ENCODE results near the gene SMAD2. TPM values are rescaled to one million over a fixed set of nuclear protein-coding genes. Genes with fewer than 3 reads are reported as not detected.

The SMAD2 gene
- total and polyA plus RNA-seq, 9 of the 15 experiments (the other 6 are each of a cell fraction or from before 2014, with no cell fraction given): 9.2 to 49.6 (median 33.7) TPM

- Histone ChIP-seq H3K27me3 (ENCODE audit: control insufficient read depth in 2 of 2, insufficient read depth in 2 of 2, low read length in 2 of 2) (no peaks in the 10 kb centered on the region), H3K79me2 (ENCODE audit: control insufficient read depth, insufficient read depth, low read length) (peaks cover 87% of the 10 kb centered on the region), H3K4me2 (ENCODE audit: insufficient read depth, low read length) (peak overlapping the region; percentile 12; the same call in 1 of the 2 replicates), H3K36me3 (ENCODE audit: control insufficient read depth, insufficient read depth, low read length) (no peaks in the 10 kb centered on the region; the same call in 2 of the 3 replicates), H3K27ac (ENCODE audit: extremely low read depth, low read depth, low read length) (peak overlapping the region; percentile 49; the same call in 2 of the 3 replicates), H3K9ac (ENCODE audit: insufficient read depth in 1 of 2, low read depth in 2 of 2, low read length in 2 of 2) (no peak overlapping the region; a peak in 1 of 4 replicates), H3K4me3 (no peak overlapping the region), H3K4me1 (replicated peaks in 1 of 2; ENCODE audit: control insufficient read depth in 2 of 2, insufficient read depth in 2 of 2, low read length in 2 of 2) (peaks cover 13 to 31% of the 10 kb centered on the region in 2 experiments), H3K9me3 (replicated peaks; ENCODE audit: control insufficient read depth, insufficient read depth, low read depth, low read length) (no peaks in the 10 kb centered on the region), H3K9me1 (ENCODE audit: control insufficient read depth, insufficient read depth, low read length) (no peaks in the 10 kb centered on the region), H2AFZ (ENCODE audit: low read depth, low read length) (no peak overlapping the region), H4K20me1 (replicated peaks; ENCODE audit: control insufficient read depth, insufficient read depth, low read length) (peaks cover 10% of the 10 kb centered on the region; the same call in 1 of the 2 replicates)
- in situ Hi-C loops (cut with MboI): no loop called here
- 0% methylated on average over 1 of the region's 2 CpGs for WGBS (ENCODE audit: insufficient coverage, low coverage, missing lambda C conversion rate)
- FAIRE-seq (peak; percentile 64), ATAC-seq (no peak), DNase-seq (ENCODE audit: extremely low read depth in 1 of 4, low spot score in 3 of 4) (peak in 3 of 4 experiments; percentile 10 to 67 (median 15))
- no TSS peak for BruUV-seq (replicated peaks)
- POLR2A ChIA-PET: interaction anchor here (0.7 to 1.0 kb wide), 2 partner anchors 8 to 33 kb away, joined by 3 to 4 read pairs; no protein-coding TSS in a partner anchor
- CTCF ChIA-PET (ENCODE audit: low intra/inter-chr PET ratio): no interaction called here
- intact Hi-C loops (cut with micrococcal nuclease): no loop called here
- no peak for TF ChIP-seq LARP7 (IDR thresholded peaks at IDR 0.05)
- TF ChIP-seq IFI16 (CRISPR knock-in tag; IDR thresholded peaks at IDR 0.05): no peak
- TF ChIP-seq VEZF1 (CRISPR knock-in tag; IDR thresholded peaks at IDR 0.05): peak; percentile 81
- no peak for TF ChIP-seq DEAF1 (CRISPR knock-in tag; IDR thresholded peaks at IDR 0.05)
- TF ChIP-seq HMBOX1 (IDR thresholded peaks at IDR 0.05): peak; percentile 94
- peak; percentile 58 for TF ChIP-seq DPF2 (IDR thresholded peaks at IDR 0.05)
- TF ChIP-seq MTA2 (IDR thresholded peaks at IDR 0.05; ENCODE audit: low read depth): peak; percentile 8; the same call in 1 of the 2 replicates
- TF ChIP-seq SRF (CRISPR knock-in tag; IDR thresholded peaks at IDR 0.05): no peak
- TF ChIP-seq TEAD4 (IDR thresholded peaks at IDR 0.05; ENCODE audit: low read length): peak; percentile 51; the same call in 1 of the 2 replicates
- TF ChIP-seq TEAD4 (CRISPR knock-in tag; IDR thresholded peaks at IDR 0.05; ENCODE audit: borderline replicate concordance): no peak
- TF ChIP-seq CBFA2T2 (conservative IDR thresholded peaks at IDR 0.05): peak; percentile 57
- 0 out of 2 replicates have a peak, but pooled peaks have one; percentile 50 for TF ChIP-seq NBN (IDR thresholded peaks at IDR 0.05; ENCODE audit: low read depth)
- TF ChIP-seq PCBP1 (IDR thresholded peaks at IDR 0.05; ENCODE audit: low read depth, low read length, poor library complexity, severe bottlenecking): no peak
- TF ChIP-seq EGR1 (conservative IDR thresholded peaks at IDR 0.05): peak; percentile 69
- no peak for TF ChIP-seq ZNF551 (CRISPR knock-in tag; IDR thresholded peaks at IDR 0.05)
- peak; percentile 61; the same call in 1 of the 2 replicates for TF ChIP-seq EP300 (IDR thresholded peaks at IDR 0.05; ENCODE audit: low read length)
- TF ChIP-seq SMARCA4 (IDR thresholded peaks at IDR 0.05): 0 out of 2 replicates have a peak, but pooled peaks have one; percentile 16
- TF ChIP-seq SOX6 (IDR thresholded peaks at IDR 0.05): peak; percentile 55
- peak in 1 of 2 experiments; percentile 42; a peak in 1 of 4 replicates for TF ChIP-seq RCOR1 (IDR thresholded peaks at IDR 0.05; ENCODE audit: borderline replicate concordance in 1 of 2, low read depth in 2 of 2, low read length in 2 of 2)
- peak; percentile 29; the same call in 1 of the 2 replicates for TF ChIP-seq POLR2AphosphoS5 (IDR thresholded peaks at IDR 0.05; ENCODE audit: control insufficient read depth, insufficient read depth, low read depth, low read length)
Observed at GRCh38 chr18:47926101-47926850, 4.2 kb downstream of the SMAD2 start.
